Measurements from ENCODE around the gene MFAP4. TPM values are rescaled to one million over a fixed set of nuclear protein-coding genes. Genes with fewer than 3 reads are reported as not detected.

Gene MFAP4
- total and polyA plus RNA-seq, 4 donors: 2.1 to 13.3 (median 5.7) TPM

GRCh38 chr17:19433255-19433654, 46.3 kb upstream of the MFAP4 start:
- Histone ChIP-seq H3K36me3 (ENCODE audit: control insufficient read depth in 4 of 4, insufficient read depth in 3 of 4, low read depth in 1 of 4, low read length in 3 of 4) (no peaks in the 10 kb centered on the region), H3K4me3 (ENCODE audit: low read depth in 1 of 3, low read length in 3 of 3) (no peak overlapping the region), H3K27me3 (ENCODE audit: control insufficient read depth in 4 of 4, insufficient read depth in 4 of 4, low read length in 3 of 4) (peaks cover 0 to 2% (median 0%) of the 10 kb centered on the region in 4 donors), H3K27ac (ENCODE audit: low read depth in 1 of 2, low read length in 2 of 2) (no peak overlapping the region), H3K9me3 (ENCODE audit: control insufficient read depth in 4 of 4, low read length in 3 of 4) (no peaks in the 10 kb centered on the region), H3K9ac (ENCODE audit: low read depth in 1 of 2, low read length in 2 of 2) (no peak overlapping the region), H3K4me1 (ENCODE audit: control insufficient read depth in 4 of 4, insufficient read depth in 4 of 4, low read length in 3 of 4) (no peaks in the 10 kb centered on the region)
- TF ChIP-seq RAD21 (IDR thresholded peaks at IDR 0.05) (no peak), SP1 (IDR thresholded peaks at IDR 0.05) (no peak), JUND (IDR thresholded peaks at IDR 0.05) (no peak), TAF1 (conservative IDR thresholded peaks at IDR 0.05) (no peak), FOXA1 (IDR thresholded peaks at IDR 0.05) (no peak), ATF3 (IDR thresholded peaks at IDR 0.05) (no peak), CTCF (IDR thresholded peaks at IDR 0.05; ENCODE audit: low read depth, low read length, missing input control) (no peak), YY1 (IDR thresholded peaks at IDR 0.05) (no peak), GABPA (IDR thresholded peaks at IDR 0.05 in 1 of 2, conservative IDR thresholded peaks at IDR 0.05 in 1 of 2) (no peak), RXRA (IDR thresholded peaks at IDR 0.05) (no peak), NR2F2 (IDR thresholded peaks at IDR 0.05) (no peak), HNF4G (IDR thresholded peaks at IDR 0.05) (no peak), EGR1 (IDR thresholded peaks at IDR 0.05; ENCODE audit: low read depth in 2 of 2) (no peak), HNF4A (conservative IDR thresholded peaks at IDR 0.05) (no peak), MAX (IDR thresholded peaks at IDR 0.05) (no peak), REST (IDR thresholded peaks at IDR 0.05) (no peak), FOXA2 (IDR thresholded peaks at IDR 0.05) (no peak)
- WGBS: 87% methylated on average over 5 of the region's 5 CpGs
- no peak for DNase-seq (ENCODE audit: low spot score)

- no peak for DNase-seq (ENCODE audit: low spot score)
- 72% methylated on average over 3 of the region's 3 CpGs for WGBS
- H3K9ac ChIP-seq (ENCODE audit: low read depth in 1 of 2, low read length in 2 of 2): no peak overlapping the region
- H3K9me3 ChIP-seq (ENCODE audit: control insufficient read depth in 4 of 4, low read length in 3 of 4): no peaks in the 10 kb centered on the region
- H3K4me1 ChIP-seq (ENCODE audit: control insufficient read depth in 4 of 4, insufficient read depth in 4 of 4, low read length in 3 of 4): no peaks in the 10 kb centered on the region
- peaks cover 0 to 2% (median 0%) of the 10 kb centered on the region in 4 donors for H3K27me3 ChIP-seq (ENCODE audit: control insufficient read depth in 4 of 4, insufficient read depth in 4 of 4, low read length in 3 of 4)
- no peak overlapping the region for H3K27ac ChIP-seq (ENCODE audit: low read depth in 1 of 2, low read length in 2 of 2)
- TF ChIP-seq CTCF (IDR thresholded peaks at IDR 0.05; ENCODE audit: low read depth, low read length, missing input control) (no peak), REST (IDR thresholded peaks at IDR 0.05) (no peak), ATF3 (IDR thresholded peaks at IDR 0.05) (no peak), JUND (IDR thresholded peaks at IDR 0.05) (no peak), NR2F2 (IDR thresholded peaks at IDR 0.05) (no peak), EGR1 (IDR thresholded peaks at IDR 0.05; ENCODE audit: low read depth in 2 of 2) (no peak), FOXA1 (IDR thresholded peaks at IDR 0.05) (no peak), YY1 (IDR thresholded peaks at IDR 0.05) (no peak), ZBTB33 (IDR thresholded peaks at IDR 0.05) (no peak)
- no peak overlapping the region for H3K4me3 ChIP-seq (ENCODE audit: low read depth in 1 of 3, low read length in 3 of 3)
- no peaks in the 10 kb centered on the region for H3K36me3 ChIP-seq (ENCODE audit: control insufficient read depth in 4 of 4, insufficient read depth in 3 of 4, low read depth in 1 of 4, low read length in 3 of 4)
Observed at GRCh38 chr17:19431691-19432090, 44.7 kb upstream of the MFAP4 start.

Measured in liver (tissue), 9 donors.